Astrocyte (in vitro differentiated cells and primary cell): Measurements from ENCODE around the gene AFAP1L2. TPM values are rescaled to one million over a fixed set of nuclear protein-coding genes. Genes with fewer than 3 reads are reported as not detected.

Experiments used
- DNase-seq: peaks from one replicate; pipeline ENCODE4 v3.0.0-alpha.2; 2010; ENCODE audit warnings: low read depth
- FAIRE-seq: peaks from 2 replicates; lab custom pipeline; 2011; peaks lifted over from hg19 to GRCh38; lab: Jason Lieb, UNC
- H2AFZ ChIP-seq: 2 replicates; pipeline ENCODE4 v1.6.0; 2012; ENCODE audit warnings: low read depth, low read length, inconsistent platforms
- H3K27ac ChIP-seq: 2 replicates; pipeline ENCODE4 v1.5.1; 2011; ENCODE audit warnings: low read depth, low read length, inconsistent platforms
- H3K27me3 ChIP-seq: 2 replicates; pipeline ENCODE4 v1.6.0; 2011; ENCODE audit warnings: low read length, inconsistent platforms; ENCODE audit not compliant: insufficient read depth
- H3K36me3 ChIP-seq: 2 replicates; pipeline ENCODE4 v1.5.1; 2011; ENCODE audit warnings: low read length, inconsistent platforms; ENCODE audit not compliant: insufficient read depth
- H3K4me1 ChIP-seq: 2 replicates; pipeline ENCODE4 v1.5.1; 2011; ENCODE audit warnings: low read length, inconsistent platforms; ENCODE audit not compliant: insufficient read depth
- H3K4me2 ChIP-seq: 2 replicates; pipeline ENCODE4 v1.6.0; 2012; ENCODE audit warnings: low read length, inconsistent platforms
- H3K4me3 ChIP-seq: 2 replicates; pipeline ENCODE4 v1.5.1; 2011; ENCODE audit warnings: low read depth, mild to moderate bottlenecking, low read length, inconsistent platforms; ENCODE audit not compliant: insufficient read depth
- H3K79me2 ChIP-seq: 2 replicates; pipeline ENCODE4 v1.6.0; 2012; ENCODE audit warnings: mild to moderate bottlenecking, low read length, inconsistent platforms; ENCODE audit not compliant: insufficient read depth
- H3K9ac ChIP-seq: 2 replicates; pipeline ENCODE4 v1.6.0; 2012; ENCODE audit warnings: mild to moderate bottlenecking, low read length, inconsistent platforms
- H3K9me3 ChIP-seq: 2 replicates; pipeline ENCODE4 v1.5.1; 2012; ENCODE audit warnings: low read depth, mild to moderate bottlenecking, low read length, inconsistent platforms; ENCODE audit not compliant: insufficient read depth
- H4K20me1 ChIP-seq: 2 replicates; pipeline ENCODE4 v1.6.0; 2012; ENCODE audit warnings: low read length, inconsistent platforms; ENCODE audit not compliant: insufficient read depth
- H3K27ac Mint-ChIP-seq: one replicate; pipeline ENCODE4 v1.8.0; 2021; ENCODE audit warnings: mild to moderate bottlenecking, mixed read lengths; ENCODE audit not compliant: unreplicated experiment
- H3K27me3 Mint-ChIP-seq: one replicate; pipeline ENCODE4 v1.8.0; 2021; ENCODE audit warnings: low read depth, mixed read lengths; ENCODE audit not compliant: unreplicated experiment
- H3K36me3 Mint-ChIP-seq: one replicate; pipeline ENCODE4 v1.8.0; 2021; ENCODE audit warnings: low read depth, mixed read lengths; ENCODE audit not compliant: unreplicated experiment
- H3K4me1 Mint-ChIP-seq: one replicate; pipeline ENCODE4 v1.8.0; 2021; ENCODE audit warnings: low read depth, mixed read lengths; ENCODE audit not compliant: unreplicated experiment
- H3K4me3 Mint-ChIP-seq: one replicate; pipeline ENCODE4 v1.8.0; 2021; ENCODE audit warnings: mild to moderate bottlenecking, moderate library complexity, mixed read lengths; ENCODE audit not compliant: unreplicated experiment
- H3K9me3 Mint-ChIP-seq: one replicate; pipeline ENCODE4 v1.8.0; 2021; ENCODE audit warnings: mild to moderate bottlenecking, mixed read lengths; ENCODE audit not compliant: unreplicated experiment
- EZH2 ChIP-seq: IDR thresholded peaks from 2 replicates; pipeline ENCODE4 v1.6.1; 2012; ENCODE audit warnings: mild to moderate bottlenecking, low read length, inconsistent platforms; ENCODE audit not compliant: insufficient read depth
- total RNA-seq: library from RNA; stranded (reverse); gene quantifications from 2 replicates; pipeline ENCODE4 v1.2.1, GENCODE V29; 2021
- TF ChIP-seq, protein P1 (sequence below): IDR thresholded peaks from 2 replicates; pipeline ENCODE4 v1.5.1; 2011; ENCODE audit warnings: low read depth, mild to moderate bottlenecking, inconsistent platforms, low read length, moderate library complexity; ENCODE audit not compliant: insufficient read depth

AFAP1L2 gene
- total RNA-seq, 1 donor from 2014 or later = 26.6 TPM

GRCh38 chr10:114340816-114341215, 63.5 kb downstream of the AFAP1L2 start:
- FAIRE-seq (no peak), DNase-seq (no peak)
- no peak overlapping the region for H2AFZ ChIP-seq
- Mint-ChIP-seq H3K4me1 (peaks cover 35% of the 10 kb centered on the region), H3K9me3 (no peaks in the 10 kb centered on the region), H3K36me3 (peaks cover 14% of the 10 kb centered on the region), H3K4me3 (no peak overlapping the region), H3K27ac (no peak overlapping the region), H3K27me3 (no peaks in the 10 kb centered on the region)
- H3K4me1 ChIP-seq = peaks cover 13% of the 10 kb centered on the region
- TF ChIP-seq, protein P1, sequence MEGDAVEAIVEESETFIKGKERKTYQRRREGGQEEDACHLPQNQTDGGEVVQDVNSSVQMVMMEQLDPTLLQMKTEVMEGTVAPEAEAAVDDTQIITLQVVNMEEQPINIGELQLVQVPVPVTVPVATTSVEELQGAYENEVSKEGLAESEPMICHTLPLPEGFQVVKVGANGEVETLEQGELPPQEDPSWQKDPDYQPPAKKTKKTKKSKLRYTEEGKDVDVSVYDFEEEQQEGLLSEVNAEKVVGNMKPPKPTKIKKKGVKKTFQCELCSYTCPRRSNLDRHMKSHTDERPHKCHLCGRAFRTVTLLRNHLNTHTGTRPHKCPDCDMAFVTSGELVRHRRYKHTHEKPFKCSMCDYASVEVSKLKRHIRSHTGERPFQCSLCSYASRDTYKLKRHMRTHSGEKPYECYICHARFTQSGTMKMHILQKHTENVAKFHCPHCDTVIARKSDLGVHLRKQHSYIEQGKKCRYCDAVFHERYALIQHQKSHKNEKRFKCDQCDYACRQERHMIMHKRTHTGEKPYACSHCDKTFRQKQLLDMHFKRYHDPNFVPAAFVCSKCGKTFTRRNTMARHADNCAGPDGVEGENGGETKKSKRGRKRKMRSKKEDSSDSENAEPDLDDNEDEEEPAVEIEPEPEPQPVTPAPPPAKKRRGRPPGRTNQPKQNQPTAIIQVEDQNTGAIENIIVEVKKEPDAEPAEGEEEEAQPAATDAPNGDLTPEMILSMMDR = no peak
- no peak for TF ChIP-seq EZH2
- no peak overlapping the region for H3K27ac ChIP-seq
- no peaks in the 10 kb centered on the region for H3K9me3 ChIP-seq
- no peaks in the 10 kb centered on the region for H3K79me2 ChIP-seq
- peaks cover 2% of the 10 kb centered on the region for H3K27me3 ChIP-seq
- H3K9ac ChIP-seq = no peak overlapping the region
- H3K36me3 ChIP-seq = no peaks in the 10 kb centered on the region
- H3K4me3 ChIP-seq = no peak overlapping the region
- H3K4me2 ChIP-seq = no peak overlapping the region
- H4K20me1 ChIP-seq = no peaks in the 10 kb centered on the region

GRCh38 chr10:114337510-114338462, 66.5 kb downstream of the AFAP1L2 start:
- H3K27me3 ChIP-seq = peaks cover 9% of the 10 kb centered on the region
- Mint-ChIP-seq H3K27me3 (no peaks in the 10 kb centered on the region), H3K4me3 (no peak overlapping the region), H3K27ac (no peak overlapping the region), H3K9me3 (no peaks in the 10 kb centered on the region), H3K4me1 (peaks cover 23% of the 10 kb centered on the region), H3K36me3 (peaks cover 17% of the 10 kb centered on the region)
- no peaks in the 10 kb centered on the region for H3K9me3 ChIP-seq
- H3K4me3 ChIP-seq = no peak overlapping the region
- H4K20me1 ChIP-seq = peaks cover 4% of the 10 kb centered on the region
- peaks cover 15% of the 10 kb centered on the region for H3K4me1 ChIP-seq
- no peaks in the 10 kb centered on the region for H3K79me2 ChIP-seq
- TF ChIP-seq, protein P1 = no peak
- TF ChIP-seq EZH2 = no peak
- no peak overlapping the region for H2AFZ ChIP-seq
- no peaks in the 10 kb centered on the region for H3K36me3 ChIP-seq
- FAIRE-seq = no peak
- peak; percentile 53 for DNase-seq
- no peak overlapping the region for H3K27ac ChIP-seq
- H3K9ac ChIP-seq = no peak overlapping the region
- no peak overlapping the region for H3K4me2 ChIP-seq
